DMS53 treated with DMSO at 0.1 percent for 48 hours (cell line): ENCODE data around the gene STAT4.

Experiments used
- DNase-seq: peaks from one replicate; lab custom pipeline; 2025; ENCODE audit not compliant: unreplicated experiment; lab: John Stamatoyannopoulos, UW

STAT4 gene, protein sequence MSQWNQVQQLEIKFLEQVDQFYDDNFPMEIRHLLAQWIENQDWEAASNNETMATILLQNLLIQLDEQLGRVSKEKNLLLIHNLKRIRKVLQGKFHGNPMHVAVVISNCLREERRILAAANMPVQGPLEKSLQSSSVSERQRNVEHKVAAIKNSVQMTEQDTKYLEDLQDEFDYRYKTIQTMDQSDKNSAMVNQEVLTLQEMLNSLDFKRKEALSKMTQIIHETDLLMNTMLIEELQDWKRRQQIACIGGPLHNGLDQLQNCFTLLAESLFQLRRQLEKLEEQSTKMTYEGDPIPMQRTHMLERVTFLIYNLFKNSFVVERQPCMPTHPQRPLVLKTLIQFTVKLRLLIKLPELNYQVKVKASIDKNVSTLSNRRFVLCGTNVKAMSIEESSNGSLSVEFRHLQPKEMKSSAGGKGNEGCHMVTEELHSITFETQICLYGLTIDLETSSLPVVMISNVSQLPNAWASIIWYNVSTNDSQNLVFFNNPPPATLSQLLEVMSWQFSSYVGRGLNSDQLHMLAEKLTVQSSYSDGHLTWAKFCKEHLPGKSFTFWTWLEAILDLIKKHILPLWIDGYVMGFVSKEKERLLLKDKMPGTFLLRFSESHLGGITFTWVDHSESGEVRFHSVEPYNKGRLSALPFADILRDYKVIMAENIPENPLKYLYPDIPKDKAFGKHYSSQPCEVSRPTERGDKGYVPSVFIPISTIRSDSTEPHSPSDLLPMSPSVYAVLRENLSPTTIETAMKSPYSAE

DNA sequence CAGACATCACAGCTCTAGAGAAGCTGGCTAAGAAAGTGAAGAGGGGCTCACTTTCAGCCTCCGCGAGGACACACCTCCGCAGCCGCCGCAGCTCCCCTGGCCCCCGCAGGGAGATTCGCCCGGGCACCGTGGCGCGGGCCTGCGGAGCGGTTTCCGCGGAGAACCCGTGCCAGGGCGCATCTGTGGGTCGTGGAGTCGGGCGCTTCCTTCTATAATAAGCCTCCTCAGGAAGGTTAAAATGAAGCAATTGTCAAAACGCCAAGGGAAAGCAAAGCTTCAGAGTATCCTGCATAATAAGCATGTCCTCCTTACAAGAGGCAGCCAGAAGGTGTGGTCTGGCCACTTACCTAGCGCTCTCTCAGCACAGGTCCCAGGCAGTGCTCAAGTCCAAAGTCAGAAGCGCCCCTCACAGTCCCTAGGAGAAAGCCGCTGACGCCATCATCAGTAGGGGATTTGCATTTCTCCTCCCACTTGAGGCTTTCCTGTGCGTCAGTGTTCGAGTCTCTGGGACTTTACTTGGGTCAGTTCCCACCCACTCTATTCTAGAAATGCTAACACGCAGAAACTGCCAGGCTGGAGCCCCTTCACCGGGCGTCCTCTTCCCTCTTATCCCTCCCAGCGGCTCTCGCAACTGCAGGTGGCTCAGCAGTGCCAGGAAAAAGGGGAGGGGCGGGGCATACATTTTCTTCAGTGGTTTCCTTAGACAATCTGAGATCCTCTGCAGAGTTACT, at the start of gene STAT4:
Gene STAT4, minus strand, starts transcription at position 395 of the 731 bp plus-strand sequence. CDS start 2,791 bp downstream, outside the sequence.
- peak; percentile 28 for DNase-seq

DNA sequence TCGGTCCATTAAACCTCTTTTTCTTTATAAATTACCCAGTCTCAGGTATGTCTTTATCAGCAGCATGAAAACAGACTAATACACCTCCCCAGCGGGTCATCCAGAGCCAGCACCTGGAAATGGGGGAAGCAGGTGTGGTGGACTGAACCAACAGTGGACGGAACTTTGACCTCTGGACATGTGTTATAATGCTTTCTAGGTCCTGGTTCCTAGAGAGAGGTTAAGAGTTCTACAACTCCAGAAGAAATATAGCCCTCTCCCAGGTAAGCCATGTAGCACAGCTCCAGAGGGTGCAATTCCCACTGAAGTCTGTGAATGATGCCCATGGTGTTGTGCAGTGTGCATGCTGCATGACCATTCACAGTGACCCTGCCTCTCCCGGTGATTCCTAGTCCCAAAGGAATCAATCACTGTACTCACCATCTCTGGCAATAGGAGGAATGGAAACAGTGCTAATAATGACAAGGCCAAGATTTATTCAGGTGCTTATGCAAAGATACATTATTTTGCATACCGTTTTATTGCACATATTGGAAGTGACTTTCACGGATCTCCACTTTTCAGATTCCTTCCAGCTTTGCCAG, 49.2 kb upstream of the STAT4 start:
- DNase-seq = no peak

DNA sequence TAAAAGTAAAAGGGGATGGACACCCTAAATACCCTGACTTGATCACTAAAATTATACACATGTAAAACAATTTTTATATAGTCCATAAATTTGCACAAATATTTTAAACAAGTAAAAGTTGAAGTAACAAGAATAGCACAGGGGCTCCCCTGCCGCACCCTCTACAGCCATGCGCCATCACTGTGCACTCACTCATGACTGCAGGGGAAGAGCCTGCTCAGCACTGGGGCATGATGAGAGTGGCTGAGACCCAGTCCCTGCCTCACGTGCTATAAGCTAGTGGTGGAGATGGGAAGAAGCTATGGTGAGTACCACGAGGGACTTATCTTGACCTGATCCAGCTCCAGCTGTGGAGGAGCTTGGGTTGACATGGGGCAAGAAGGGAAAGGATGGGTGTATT, 47.5 kb upstream of the STAT4 start:
- DNase-seq = no peak

DNA sequence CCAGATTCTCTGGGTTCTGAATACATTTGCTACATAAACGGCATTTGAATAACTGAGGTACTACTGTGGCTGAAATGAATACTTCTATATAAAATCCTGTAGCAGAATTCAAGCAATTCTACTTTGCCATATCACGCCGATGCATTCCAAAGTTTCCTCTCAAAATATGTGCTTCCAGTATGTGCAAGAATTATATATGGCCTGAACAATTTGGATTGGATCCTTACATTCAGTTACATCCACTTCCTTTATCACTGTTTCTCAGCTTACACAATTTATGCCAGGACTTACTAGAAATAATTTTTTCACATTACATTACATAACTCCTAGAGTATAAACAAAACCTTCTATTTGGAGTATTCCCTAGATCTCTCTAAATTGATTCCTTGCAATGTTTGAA, 46.3 kb upstream of the STAT4 start:
- no peak for DNase-seq

DNA sequence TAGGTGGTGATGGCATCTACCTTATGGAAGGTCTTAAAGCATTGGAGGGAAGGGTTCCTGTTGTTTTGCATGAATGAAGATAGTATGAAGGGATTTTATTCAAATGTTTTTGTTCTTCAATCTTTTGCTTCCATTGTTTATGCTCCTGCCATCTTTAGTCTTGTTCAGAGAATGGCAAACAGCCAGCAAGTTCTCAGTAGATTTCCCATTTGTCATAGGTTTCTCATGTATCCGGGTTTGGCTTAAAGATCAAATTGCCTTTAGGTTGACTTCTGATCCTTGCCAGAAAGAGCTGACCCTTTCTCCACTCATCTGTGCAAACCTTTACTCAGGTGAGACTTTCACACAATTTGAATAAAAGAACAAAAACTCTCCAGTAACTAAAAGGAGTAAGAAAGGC, 44.2 kb upstream of the STAT4 start:
- DNase-seq = no peak

DNA sequence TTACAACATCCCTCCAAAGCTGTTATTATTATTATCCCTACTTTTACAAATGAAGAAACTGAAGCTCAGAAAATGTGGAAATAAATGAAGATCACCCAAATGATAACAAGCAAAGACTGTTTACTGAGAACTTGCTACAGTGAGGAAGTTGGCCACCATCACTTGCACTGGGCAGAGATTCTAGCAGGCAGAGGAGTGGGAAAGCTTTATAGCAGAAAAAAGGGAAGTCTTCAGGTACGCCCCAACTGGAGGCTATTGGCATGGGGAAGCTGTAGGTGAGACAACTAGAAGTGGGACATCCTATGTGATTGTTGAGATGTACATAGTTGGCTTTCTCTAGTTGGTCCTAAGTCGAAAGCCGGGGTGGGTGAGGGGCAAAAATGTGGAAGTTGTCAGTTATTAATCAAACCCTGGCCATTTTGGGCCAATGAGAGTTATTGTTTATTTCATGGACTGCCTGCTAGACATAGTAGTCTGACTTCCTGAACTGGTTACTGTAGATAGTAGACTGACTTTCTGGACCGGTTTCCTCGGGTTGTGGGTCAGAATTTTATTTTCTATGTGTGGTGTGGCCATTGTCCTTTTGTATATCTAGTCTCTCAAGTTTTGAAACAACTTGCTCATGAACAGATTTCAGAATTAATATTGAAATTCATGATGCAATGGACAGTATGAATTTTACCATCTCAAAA, 40.2 kb upstream of the STAT4 start:
- DNase-seq = no peak

DNA sequence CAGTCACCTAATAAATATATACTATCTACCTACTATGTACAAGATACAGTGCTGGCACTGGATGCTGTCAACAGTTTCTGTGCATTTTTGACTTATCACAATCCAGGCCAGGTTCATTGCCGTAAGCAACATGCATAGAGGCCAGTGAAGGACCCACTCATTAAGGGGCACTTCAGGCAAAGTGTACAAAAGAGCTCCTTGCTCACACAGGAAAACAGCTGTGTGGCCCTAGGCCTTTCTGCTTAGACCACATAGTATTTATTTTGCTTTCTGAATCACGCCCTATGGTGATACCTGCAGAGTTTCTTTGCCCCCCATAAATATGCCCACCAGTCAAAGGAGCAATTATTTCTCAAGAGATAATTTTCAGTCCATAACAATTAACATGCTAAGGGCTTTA, 39.6 kb upstream of the STAT4 start:
- DNase-seq = no peak

DNA sequence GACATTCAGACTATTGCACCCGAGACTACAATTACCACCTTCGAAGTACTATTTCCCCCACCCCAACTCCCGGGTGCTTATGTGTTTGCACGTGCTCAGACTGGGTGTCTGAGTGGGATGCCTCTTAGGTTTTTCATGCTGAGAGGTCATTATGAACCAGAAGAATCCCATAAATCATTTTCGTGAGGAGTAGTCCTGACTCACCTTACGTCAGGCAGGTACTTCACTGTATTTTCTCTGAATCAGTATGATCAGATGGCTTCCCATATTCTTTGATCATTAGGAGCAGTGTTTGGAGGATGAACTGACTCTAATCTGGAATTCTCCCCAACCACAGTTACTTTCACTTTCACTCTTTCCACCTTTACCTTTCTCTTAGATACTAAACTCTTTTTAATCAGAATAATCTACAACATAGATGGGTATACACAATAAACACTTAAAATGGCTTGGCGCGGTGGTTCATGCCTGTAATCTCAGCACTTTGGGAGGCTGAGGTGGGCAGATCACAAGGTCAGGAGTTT, 38.4 kb upstream of the STAT4 start:
- DNase-seq = no peak

DNA sequence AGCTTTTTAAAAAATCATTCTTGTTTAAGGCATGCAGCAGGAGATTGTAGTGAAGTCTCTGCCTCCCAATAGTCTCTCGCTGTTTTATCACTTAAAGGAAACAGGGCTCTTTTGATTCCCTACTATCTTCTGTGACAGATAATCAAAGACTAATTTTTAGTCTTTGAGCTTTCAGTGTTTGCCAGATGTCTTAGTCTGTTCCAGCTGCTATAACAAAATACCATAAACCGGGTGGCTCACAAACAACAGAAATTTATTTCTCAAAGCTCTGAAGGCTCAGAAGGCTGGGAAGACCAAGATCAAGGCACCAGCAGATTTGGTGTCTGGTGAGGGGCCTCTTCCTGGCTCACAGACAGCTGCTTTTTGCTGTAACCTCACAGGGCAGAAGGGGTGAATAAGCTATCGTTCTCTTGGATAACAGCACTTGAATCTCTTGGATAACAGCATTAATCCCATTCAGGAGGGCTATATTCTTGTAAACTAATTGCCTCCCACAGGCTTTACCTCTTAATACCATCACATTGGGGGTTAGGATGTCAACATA, 37.8 kb upstream of the STAT4 start:
- DNase-seq = no peak

DNA sequence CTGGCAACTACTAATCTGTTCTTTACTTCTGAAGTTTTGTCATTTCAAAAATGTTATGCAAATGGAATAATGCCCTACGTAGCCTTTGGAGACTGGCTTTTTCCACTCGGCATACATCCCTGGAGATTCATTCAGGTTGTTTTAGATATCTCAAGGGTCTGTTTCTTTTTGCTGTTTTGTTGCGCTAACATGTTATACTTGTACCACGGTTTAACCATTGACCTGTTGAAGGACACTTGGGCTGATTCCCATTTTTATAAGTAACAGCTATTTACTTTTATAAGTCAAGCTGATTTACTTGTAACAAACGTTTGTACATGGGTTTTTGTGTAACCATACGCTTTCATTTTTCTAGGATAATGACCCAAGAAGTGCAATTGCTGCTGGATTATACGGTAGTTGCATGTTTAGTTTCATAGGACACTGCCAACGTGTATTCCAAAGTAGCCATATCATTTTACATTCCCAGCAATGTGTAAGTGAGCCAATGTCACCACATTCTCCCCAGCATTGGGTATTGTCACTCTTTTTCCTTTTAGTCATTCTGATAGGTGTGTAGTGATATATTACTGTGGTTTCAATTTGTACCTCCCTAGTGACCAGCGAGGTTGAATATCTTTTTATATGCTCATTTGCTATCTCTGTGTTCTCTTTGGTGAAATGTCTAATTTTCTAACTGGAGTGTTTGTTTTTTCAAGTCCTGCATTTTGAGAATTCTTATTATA, 36.5 kb upstream of the STAT4 start:
- no peak for DNase-seq

DNA sequence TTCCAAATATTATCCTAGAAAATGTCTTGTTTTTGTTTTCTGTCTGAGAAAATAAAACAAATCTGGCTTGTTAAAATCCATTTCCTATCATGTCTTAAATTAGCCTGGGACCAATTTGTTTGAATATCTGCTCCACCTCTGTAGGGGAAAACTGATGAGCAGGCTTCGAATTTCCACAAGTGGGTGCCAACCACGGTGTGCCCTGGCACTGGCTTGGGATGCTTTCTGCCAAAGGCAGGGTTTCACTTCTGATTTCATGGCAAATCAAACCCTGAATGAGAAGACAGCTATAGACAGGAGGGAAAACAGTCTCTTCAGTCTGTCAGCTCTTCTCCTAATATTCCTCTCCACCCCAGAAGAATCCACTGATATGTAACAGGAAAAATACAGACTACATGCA, 33.7 kb upstream of the STAT4 start:
- no peak for DNase-seq

DNA sequence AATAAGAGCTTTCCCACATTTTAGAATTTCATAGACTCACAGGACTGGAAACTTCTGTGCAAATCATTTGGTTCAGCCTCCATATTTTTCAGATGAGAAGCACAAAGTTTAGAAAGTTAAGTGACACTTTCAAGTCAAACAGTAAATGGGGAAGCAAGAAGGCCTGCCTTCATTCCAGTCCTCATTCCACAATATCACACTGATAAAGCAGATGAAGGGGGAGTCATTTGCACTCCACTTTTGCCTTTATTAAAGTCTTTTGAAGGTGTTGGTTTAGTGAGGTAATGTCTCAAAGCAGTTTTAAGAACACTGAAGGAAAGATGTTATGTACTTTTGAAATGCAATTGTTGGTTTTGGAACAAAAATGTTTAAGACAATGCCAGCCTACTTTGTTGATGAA, 32.7 kb upstream of the STAT4 start:
- DNase-seq = no peak

DNA sequence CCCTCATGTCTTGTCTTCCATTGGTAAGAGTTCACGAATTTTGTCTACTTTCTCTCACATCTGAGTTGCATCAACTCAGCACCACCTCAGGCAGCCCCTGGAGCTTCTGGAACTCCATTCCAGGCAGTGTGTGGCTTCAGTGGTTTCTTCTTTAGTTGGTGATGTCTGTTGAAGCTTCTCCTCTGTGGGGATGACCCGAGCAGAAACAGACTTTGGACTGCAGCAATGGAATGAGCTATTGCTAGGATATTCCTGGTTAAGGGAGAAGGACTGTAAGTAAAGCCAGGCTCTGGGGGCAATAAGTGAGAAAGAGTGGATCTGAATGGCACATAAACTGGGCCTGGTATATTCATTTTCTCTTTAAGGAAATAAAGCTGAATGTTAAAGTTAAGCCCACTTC, 32.3 kb upstream of the STAT4 start:
- DNase-seq = no peak

DNA sequence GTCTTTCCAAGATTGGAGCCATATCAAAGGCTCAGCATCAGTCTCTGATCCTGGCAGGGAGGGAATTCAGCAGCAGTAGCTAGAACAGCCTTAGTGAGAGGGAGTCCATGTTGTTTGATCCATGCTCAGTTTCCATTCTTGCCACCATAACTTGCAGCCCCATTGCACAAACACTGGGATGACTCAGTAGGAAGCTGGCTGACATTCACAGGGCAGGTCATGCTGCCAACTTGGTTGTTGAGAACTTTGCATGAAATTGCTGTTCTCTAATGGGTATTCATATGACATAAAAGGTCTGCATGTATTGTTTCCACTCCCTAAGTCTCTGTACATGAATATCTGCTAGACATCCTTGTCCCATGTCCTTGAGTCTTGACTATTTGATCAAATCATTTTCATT, 29.9 kb upstream of the STAT4 start:
- no peak for DNase-seq

DNA sequence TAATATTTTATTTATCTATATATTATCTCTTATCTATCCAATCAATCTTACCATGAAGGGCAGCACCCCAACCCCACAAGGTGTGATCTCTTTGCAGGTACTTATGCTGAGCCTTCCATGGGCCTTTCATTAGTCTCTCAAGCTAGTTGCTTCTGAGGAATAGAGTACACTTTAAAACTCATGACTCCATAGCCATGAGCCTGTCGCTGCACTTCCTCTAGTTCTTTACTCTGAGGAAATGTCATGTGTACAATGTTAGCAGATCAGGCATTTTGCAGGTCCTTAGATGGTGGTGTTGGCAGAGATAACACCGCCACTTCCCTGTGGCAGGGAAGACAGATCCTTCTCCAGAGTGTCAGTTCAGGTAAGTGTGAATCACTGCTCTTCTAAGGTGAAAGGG, 29.5 kb upstream of the STAT4 start:
- DNase-seq = no peak

DNA sequence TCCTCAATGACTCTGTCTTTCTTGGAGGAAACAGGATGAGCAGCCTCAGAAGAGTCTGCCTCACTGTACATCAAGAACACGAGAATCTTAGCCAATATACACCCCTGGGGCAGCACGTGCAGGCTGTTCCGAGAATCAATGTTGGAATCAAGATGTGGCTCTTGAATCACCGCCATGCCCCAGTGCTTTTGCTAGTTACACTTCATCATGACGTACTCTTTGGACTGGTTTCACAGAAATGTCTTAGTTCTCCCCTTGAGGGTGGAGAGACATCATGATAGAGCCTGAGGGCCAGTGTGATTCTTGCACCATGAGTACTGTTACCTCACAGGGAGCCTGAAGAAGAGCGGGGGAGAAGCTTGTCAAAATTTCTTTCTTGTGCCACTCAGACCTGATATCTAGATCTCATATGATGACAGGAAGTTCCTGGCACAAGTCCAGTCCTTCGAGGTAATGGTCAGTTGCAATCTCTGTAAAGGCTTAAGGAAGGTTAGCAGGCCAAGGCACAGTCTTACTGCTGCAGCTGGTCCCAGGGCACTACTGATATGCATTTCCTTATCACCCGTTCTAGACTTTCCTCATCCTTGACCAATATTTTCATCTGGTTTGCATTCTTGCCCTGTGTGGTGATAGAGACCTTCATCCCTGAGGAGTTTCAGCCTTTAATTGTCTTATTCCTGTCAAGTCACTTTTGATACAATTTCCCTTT, 28.2 kb upstream of the STAT4 start:
- DNase-seq = no peak

DNA sequence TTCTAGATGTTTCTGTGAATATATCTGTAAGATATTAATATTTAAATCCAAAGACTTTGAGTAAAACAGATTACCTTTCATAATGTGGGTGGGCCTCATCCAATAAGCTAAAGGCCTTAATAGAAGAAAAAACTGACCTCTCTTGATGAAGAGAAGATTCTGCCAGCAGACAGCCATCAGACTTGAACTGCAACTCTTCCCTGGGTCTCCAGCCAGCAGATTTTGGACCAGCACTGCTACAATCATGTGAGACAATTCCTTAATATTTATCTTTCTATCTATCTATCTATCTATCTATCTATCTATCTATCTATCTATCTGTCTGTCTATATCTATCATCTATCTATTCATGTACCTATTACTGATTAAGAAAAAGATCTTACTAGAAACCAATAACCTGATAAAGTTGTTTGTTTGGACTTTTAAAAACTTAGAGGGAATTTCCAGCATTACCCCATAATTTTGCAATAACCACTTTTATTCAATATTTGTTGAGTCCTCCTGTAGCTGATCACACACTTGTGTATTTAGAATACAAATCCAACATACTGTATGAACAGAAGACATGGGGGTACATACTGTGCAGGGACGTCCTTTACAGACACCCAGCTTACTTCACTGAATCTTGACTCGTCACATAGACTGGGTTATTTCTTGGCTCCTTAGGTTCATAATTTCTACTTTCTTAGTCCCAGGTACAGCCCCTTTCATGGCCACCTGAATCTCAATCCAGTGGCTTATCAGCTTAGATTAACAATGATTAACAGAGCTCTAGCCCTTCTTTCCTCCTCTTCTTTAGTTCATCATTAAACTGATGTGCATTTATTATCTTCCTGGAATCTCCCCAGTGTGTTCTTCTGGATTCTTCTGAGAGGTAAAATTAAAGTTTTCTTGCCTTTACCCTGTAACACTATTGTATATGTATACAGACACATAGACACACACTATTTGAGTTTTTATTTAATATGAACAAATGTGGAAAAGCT, 27.2 kb upstream of the STAT4 start:
- DNase-seq = no peak
